Measurements from ENCODE around the gene RASGRP1.

RASGRP1 gene

DNA sequence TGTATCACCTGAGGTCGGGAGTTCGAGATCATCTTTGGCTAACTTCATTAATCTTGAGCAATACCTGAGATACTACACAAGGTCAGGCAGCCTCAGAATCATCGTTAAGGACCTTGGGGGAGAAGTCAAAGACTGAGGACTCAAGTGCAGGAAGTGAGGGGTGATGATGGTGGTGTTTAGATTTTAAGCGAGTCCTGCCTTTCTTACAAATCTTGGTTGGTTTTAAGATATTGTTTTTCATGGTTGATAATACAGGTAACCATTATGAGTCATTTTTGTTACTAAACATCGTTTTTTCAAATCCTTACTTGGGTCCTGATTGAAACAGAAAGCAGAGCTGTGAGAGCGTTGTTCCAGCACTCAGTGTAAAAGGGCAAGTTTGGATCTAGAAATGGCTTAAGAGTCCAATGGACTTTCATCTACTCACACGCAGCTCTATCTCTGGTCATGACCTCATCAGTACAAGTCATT is 4.1 kb downstream of the RASGRP1 start:
- Histone ChIP-seq H3K4me1 (ENCODE audit: insufficient read depth, low read length) (peaks cover 2% of the 10 kb centered on the region), H3K36me3 (ENCODE audit: insufficient read depth, low read length) (no peaks in the 10 kb centered on the region), H3K27me3 (ENCODE audit: insufficient read depth, low read length) (peaks cover 27% of the 10 kb centered on the region), H3K4me3 (ENCODE audit: low read length) (no peak overlapping the region), H2AFZ (ENCODE audit: low read depth, low read length) (no peak overlapping the region), H3K9me3 (ENCODE audit: low read length) (no peaks in the 10 kb centered on the region)

DNA sequence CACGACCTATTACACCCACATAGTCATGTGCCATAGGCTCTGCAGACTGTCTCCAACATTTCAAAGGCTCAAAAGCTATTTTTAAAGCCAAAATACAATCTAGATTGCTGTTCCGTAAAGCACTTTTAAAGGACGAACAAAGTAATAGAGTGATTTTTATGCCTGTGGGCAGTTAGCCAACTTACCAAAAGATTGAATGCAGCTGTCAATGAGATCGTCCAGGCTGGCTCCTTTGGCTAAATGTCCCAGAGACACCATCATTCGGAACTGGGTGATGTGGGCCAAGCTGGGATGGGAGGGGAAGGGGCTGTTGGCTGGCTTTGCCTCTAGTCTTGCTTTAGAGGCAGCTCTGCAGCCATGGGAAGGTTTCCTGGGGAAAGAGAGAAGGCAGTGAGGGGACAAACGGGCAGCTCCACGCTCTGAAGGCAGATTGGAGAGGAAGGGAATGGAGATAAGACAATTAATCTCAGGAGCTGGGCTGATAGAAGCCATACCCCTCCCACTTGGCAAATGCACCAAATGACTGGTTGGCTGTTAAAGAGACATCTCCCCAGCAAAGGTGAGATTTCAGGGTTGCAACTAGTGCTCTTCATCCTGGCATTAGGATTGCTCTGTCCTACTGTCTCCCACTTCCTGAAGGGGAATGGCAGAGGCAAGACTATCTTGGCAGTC is 4.8 kb downstream of the RASGRP1 start:
- no peaks in the 10 kb centered on the region for H3K9me3 ChIP-seq (ENCODE audit: low read length)
- H2AFZ ChIP-seq (ENCODE audit: low read depth, low read length) = no peak overlapping the region
- no peaks in the 10 kb centered on the region for H3K36me3 ChIP-seq (ENCODE audit: insufficient read depth, low read length)
- peaks cover 20% of the 10 kb centered on the region for H3K27me3 ChIP-seq (ENCODE audit: insufficient read depth, low read length)
- no peak overlapping the region for H3K4me3 ChIP-seq (ENCODE audit: low read length)
- no peaks in the 10 kb centered on the region for H3K4me1 ChIP-seq (ENCODE audit: insufficient read depth, low read length)

- Histone ChIP-seq H3K4me3 (ENCODE audit: low read length) (no peak overlapping the region), H2AFZ (ENCODE audit: low read depth, low read length) (no peak overlapping the region), H3K27me3 (ENCODE audit: insufficient read depth, low read length) (peaks cover 20% of the 10 kb centered on the region), H3K36me3 (ENCODE audit: insufficient read depth, low read length) (no peaks in the 10 kb centered on the region), H3K4me1 (ENCODE audit: insufficient read depth, low read length) (no peaks in the 10 kb centered on the region), H3K9me3 (ENCODE audit: low read length) (no peaks in the 10 kb centered on the region)
These were observed 5.5 kb downstream of the RASGRP1 start for GRCh38 chr15:38559131-38559530.

- H3K9me3 ChIP-seq (ENCODE audit: low read length) = no peaks in the 10 kb centered on the region
- H3K4me3 ChIP-seq (ENCODE audit: low read length) = no peak overlapping the region
- peaks cover 16% of the 10 kb centered on the region for H3K27me3 ChIP-seq (ENCODE audit: insufficient read depth, low read length)
- no peaks in the 10 kb centered on the region for H3K36me3 ChIP-seq (ENCODE audit: insufficient read depth, low read length)
- H3K4me1 ChIP-seq (ENCODE audit: insufficient read depth, low read length) = peaks cover 5% of the 10 kb centered on the region
- H2AFZ ChIP-seq (ENCODE audit: low read depth, low read length) = no peak overlapping the region
These were observed 6.1 kb downstream of the RASGRP1 start for GRCh38 chr15:38558372-38559059.

DNA sequence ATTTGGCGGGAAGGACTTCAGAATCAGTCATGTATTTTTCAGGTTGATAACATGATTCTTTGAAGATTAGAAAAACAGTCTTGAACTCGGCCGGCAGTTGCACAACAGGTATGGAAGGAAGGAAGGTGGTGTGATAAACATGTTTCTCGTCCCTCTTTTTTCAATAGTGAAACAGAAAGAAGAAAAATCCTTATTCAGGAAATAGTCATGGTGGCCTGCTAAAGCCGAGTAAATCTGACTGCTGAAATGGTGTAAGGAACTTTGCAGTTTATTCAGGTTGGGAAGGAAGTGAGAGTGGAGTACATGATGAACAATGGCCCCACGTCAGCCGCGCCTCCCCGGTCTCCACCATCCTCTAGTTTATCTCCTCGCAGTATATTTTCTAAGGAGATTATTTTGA is 6.7 kb downstream of the RASGRP1 start:
- H3K4me3 ChIP-seq (ENCODE audit: low read length) = no peak overlapping the region
- peaks cover 5% of the 10 kb centered on the region for H3K4me1 ChIP-seq (ENCODE audit: insufficient read depth, low read length)
- H3K27me3 ChIP-seq (ENCODE audit: insufficient read depth, low read length) = peaks cover 15% of the 10 kb centered on the region
- no peak overlapping the region for H2AFZ ChIP-seq (ENCODE audit: low read depth, low read length)
- H3K36me3 ChIP-seq (ENCODE audit: insufficient read depth, low read length) = no peaks in the 10 kb centered on the region
- H3K9me3 ChIP-seq (ENCODE audit: low read length) = no peaks in the 10 kb centered on the region

DNA sequence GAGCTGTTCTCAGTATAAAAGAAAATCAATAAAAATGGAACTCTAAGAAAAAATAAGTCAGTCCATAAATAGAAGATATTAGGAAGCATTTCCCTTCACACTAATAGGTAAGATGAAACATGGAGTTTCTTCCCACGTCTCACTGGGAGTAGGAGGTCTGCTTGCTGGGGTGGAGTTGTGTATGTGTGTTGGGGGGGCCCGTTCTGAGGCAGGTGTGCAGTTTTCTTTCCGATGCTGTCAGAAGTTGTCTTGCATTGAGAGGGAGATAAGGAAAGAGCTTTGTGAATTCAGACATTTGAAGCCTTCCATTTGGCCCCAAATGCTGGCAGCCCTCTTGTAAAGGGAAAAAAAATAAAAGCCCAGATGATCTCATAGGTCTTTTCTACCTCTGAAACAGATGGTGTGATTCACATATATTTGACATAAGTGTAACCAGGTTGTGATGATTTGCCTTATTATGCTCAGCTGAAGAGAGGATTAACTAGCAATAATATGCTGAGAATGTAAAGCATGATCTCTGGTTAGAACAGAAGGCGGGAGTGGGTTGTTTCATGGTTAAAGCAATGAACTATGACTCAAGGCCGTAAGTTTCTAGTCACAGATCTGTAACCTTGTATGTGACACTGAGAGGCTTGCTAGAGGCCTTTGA is 8.8 kb downstream of the RASGRP1 start:
- Histone ChIP-seq H3K27me3 (ENCODE audit: insufficient read depth, low read length) (no peaks in the 10 kb centered on the region), H3K4me1 (ENCODE audit: insufficient read depth, low read length) (peaks cover 5% of the 10 kb centered on the region), H2AFZ (ENCODE audit: low read depth, low read length) (no peak overlapping the region), H3K9me3 (ENCODE audit: low read length) (no peaks in the 10 kb centered on the region), H3K4me3 (ENCODE audit: low read length) (no peak overlapping the region), H3K36me3 (ENCODE audit: insufficient read depth, low read length) (no peaks in the 10 kb centered on the region)

DNA sequence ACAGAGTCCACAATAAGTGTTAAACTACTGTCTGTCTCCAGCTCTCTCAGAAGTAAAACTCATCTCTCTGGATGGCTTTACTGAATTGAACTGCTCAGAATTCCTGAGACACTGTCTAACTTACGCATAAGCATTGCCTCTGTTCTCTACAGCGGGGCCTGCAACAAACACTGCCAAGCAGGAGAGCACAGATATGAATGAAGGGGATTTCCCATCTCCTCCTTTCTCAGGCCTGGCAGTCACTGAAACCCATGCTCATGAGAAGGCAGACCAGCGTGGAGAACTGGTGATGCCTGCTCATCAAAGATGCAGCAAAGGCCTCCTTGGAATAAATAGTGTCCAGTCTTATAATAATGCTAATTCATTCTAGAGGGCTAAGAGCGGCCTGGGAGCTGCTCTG is 10.3 kb downstream of the RASGRP1 start:
- Histone ChIP-seq H3K27me3 (ENCODE audit: insufficient read depth, low read length) (no peaks in the 10 kb centered on the region), H3K36me3 (ENCODE audit: insufficient read depth, low read length) (no peaks in the 10 kb centered on the region), H3K4me1 (ENCODE audit: insufficient read depth, low read length) (peaks cover 5% of the 10 kb centered on the region), H3K4me3 (ENCODE audit: low read length) (no peak overlapping the region), H2AFZ (ENCODE audit: low read depth, low read length) (no peak overlapping the region), H3K9me3 (ENCODE audit: low read length) (no peaks in the 10 kb centered on the region)

GRCh38 chr15:38553071-38553470 is 11.5 kb downstream of the RASGRP1 start:
- H3K4me3 ChIP-seq (ENCODE audit: low read length) = no peak overlapping the region
- H3K36me3 ChIP-seq (ENCODE audit: insufficient read depth, low read length) = no peaks in the 10 kb centered on the region
- peaks cover 5% of the 10 kb centered on the region for H3K4me1 ChIP-seq (ENCODE audit: insufficient read depth, low read length)
- no peaks in the 10 kb centered on the region for H3K9me3 ChIP-seq (ENCODE audit: low read length)
- H3K27me3 ChIP-seq (ENCODE audit: insufficient read depth, low read length) = no peaks in the 10 kb centered on the region
- no peak overlapping the region for H2AFZ ChIP-seq (ENCODE audit: low read depth, low read length)

DNA sequence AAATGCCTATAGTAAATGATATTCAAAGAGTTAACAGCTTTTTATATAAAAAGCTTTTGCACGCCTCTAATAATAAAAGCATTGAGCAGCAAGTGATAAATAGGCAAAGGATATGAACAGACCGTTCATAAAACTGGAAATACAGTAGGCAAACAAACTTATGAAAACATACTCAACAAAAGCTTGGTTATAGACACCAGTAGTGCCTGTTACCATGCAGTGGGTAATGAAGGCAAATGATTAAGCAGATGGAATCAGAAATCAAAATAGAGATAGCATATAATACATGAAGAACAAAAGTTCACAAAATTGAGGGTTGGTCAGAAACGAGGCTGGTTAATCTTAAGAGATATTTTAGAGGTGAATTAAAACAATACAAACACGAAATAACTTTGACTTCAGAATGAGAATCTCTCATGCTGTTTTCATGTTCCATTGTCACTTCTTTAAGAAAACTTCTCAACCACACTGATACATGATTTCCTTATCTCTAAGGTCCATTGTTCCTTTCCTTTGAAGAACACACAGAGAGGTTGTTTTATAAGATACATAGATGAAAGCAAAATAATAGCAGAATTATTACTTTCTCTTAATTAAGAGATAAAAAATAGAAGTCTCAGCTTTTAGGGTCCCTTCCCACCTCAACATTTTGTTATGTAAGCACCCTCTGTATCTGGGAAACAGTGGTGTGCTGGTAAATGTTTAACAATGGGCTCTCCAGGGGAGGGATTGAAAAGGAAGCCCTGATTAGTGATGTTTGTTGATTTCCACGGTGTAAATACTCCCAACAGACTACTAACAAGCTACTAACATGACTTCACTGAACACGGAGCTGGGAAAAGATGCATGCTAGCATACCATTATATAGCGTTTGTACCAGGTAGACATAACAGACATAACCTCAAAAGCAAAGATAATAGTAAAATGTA is 12.6 kb downstream of the RASGRP1 start:
- Histone ChIP-seq H3K36me3 (ENCODE audit: insufficient read depth, low read length) (no peaks in the 10 kb centered on the region), H3K27me3 (ENCODE audit: insufficient read depth, low read length) (no peaks in the 10 kb centered on the region), H3K9me3 (ENCODE audit: low read length) (no peaks in the 10 kb centered on the region), H3K4me3 (ENCODE audit: low read length) (no peak overlapping the region), H2AFZ (ENCODE audit: low read depth, low read length) (no peak overlapping the region), H3K4me1 (ENCODE audit: insufficient read depth, low read length) (peaks cover 5% of the 10 kb centered on the region)

GRCh38 chr15:38549222-38549621 is 15.4 kb downstream of the RASGRP1 start:
- Histone ChIP-seq H2AFZ (ENCODE audit: low read depth, low read length) (no peak overlapping the region), H3K4me1 (ENCODE audit: insufficient read depth, low read length) (peaks cover 5% of the 10 kb centered on the region), H3K4me3 (ENCODE audit: low read length) (no peak overlapping the region), H3K27me3 (ENCODE audit: insufficient read depth, low read length) (peaks cover 2% of the 10 kb centered on the region), H3K36me3 (ENCODE audit: insufficient read depth, low read length) (no peaks in the 10 kb centered on the region), H3K9me3 (ENCODE audit: low read length) (no peaks in the 10 kb centered on the region)

DNA sequence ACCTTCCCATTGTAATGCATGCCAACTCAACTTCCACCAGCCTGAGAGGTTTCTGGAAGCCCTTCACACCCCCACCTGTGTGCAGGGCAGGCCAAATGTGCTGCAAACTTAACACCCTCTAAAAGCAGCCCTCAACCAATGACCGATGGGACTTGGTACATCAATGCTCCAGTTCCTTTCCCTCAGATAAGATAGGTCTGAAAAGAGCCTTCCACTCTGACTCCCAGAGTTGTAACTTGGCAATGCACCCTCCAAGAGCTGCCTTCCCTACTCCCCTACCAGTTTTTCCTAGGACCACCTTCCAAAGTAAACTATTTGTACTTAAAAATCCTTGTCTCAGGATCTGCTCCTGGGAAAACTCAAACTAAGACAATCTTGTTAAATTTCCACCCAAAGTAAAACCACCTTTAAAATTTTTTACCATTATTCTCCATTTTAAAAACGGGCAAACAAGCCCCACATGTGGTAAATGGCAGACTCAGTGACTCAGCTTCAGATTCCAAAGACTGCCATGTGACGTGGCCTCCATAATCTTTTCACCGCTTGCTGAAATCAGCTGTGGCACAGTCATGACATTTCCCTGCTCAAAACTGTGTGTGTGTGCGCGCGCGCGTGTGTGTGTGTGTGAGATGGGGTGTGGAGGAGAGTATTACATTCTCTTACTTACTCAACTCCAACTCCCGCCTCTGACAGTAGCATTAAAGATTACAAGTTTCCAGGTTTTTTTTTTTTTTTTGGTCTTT is 17.2 kb downstream of the RASGRP1 start:
- Histone ChIP-seq H3K4me1 (ENCODE audit: insufficient read depth, low read length) (no peaks in the 10 kb centered on the region), H3K36me3 (ENCODE audit: insufficient read depth, low read length) (no peaks in the 10 kb centered on the region), H3K9me3 (ENCODE audit: low read length) (no peaks in the 10 kb centered on the region), H2AFZ (ENCODE audit: low read depth, low read length) (no peak overlapping the region), H3K4me3 (ENCODE audit: low read length) (no peak overlapping the region), H3K27me3 (ENCODE audit: insufficient read depth, low read length) (peaks cover 2% of the 10 kb centered on the region)

- no peak overlapping the region for H2AFZ ChIP-seq (ENCODE audit: low read depth, low read length)
- no peaks in the 10 kb centered on the region for H3K9me3 ChIP-seq (ENCODE audit: low read length)
- H3K27me3 ChIP-seq (ENCODE audit: insufficient read depth, low read length) = peaks cover 2% of the 10 kb centered on the region
- H3K36me3 ChIP-seq (ENCODE audit: insufficient read depth, low read length) = no peaks in the 10 kb centered on the region
- no peaks in the 10 kb centered on the region for H3K4me1 ChIP-seq (ENCODE audit: insufficient read depth, low read length)
- H3K4me3 ChIP-seq (ENCODE audit: low read length) = no peak overlapping the region
These were observed 19.4 kb downstream of the RASGRP1 start for GRCh38 chr15:38545179-38545578.

Data from neuron (in vitro differentiated cells).